ENCODE results near the gene NKD1.

The NKD1 gene

DNA sequence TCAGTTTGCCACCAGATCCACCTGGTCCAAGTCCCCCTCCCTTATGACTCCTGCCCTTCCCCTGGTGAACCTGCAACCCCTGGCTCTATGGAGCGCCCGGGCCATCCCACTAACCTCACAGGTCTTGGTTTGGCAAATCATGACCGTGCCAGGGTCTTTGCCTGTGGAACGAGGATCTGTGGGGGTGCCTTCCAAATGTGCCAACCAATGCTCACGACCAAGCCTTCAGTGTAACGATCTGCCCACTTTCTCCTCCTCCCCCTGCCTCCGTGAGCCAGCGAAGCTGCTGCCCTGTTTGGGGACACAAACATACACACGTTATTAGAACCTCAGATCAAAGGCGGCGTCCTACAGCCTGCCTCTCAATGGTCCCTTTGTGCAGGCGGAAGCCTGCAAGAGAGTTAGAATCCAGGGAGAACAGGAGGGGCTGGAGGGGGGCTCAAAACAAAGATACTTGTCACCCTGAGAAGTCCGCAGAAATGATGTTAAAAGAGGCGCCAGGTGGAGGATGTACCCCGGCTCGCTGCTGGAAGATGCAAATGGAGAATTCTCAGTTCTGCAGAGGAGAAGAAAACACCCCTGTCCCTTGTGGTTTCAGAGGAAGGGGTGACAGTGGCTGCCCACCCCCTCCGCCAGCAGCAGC lies 9.0 kb upstream of the NKD1 start:
- DNase-seq, result no peak

- peak; percentile 17 for DNase-seq
These were observed 8.1 kb upstream of the NKD1 start for GRCh38 chr16:50539822-50540710.

- no peak for DNase-seq
These were observed 7.5 kb upstream of the NKD1 start for GRCh38 chr16:50540711-50541007.

GRCh38 chr16:50542703-50543102 lies 5.5 kb upstream of the NKD1 start:
- no peak for DNase-seq

GRCh38 chr16:50546125-50546524 lies 2.1 kb upstream of the NKD1 start:
- no peak for DNase-seq

DNA sequence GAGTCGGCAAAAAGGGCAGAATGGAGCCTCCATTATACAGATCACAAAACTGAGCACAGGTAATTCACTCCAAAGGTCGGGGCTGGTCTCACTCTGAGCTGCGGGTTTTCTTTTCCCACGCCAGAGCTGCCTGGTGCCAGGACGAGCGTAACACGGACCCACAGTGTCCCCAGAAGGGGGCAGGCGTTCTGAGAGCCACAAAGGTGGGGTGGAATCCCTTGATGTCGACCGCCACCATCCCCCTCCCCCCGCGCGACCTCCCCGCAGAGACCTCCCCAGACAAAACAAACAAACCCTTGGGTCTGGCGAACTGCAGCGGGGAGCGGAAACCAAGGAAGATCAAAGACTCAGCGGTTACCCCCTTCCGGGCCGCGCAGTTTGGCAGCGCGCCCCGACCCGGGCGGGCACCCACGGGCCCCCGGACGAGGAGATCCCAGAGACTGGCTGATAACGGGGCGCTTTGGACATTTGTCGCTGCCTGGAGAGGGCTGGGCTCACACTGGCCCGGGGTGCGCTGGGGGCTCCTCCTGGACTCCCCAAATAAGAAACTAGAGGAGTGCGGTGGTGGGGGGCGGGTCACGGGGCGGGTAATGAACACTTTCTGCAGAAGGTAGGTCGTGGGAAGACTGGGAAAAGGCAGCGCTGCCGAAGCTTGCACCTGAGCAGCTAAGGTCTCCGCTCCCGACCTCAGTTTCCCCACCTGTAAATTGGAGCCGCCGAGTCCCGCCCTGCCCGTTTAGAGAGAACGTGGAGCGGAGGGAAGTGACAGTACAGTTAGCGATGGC lies 664 bp upstream of the NKD1 start:
- DNase-seq, result peak; percentile 70

DNA sequence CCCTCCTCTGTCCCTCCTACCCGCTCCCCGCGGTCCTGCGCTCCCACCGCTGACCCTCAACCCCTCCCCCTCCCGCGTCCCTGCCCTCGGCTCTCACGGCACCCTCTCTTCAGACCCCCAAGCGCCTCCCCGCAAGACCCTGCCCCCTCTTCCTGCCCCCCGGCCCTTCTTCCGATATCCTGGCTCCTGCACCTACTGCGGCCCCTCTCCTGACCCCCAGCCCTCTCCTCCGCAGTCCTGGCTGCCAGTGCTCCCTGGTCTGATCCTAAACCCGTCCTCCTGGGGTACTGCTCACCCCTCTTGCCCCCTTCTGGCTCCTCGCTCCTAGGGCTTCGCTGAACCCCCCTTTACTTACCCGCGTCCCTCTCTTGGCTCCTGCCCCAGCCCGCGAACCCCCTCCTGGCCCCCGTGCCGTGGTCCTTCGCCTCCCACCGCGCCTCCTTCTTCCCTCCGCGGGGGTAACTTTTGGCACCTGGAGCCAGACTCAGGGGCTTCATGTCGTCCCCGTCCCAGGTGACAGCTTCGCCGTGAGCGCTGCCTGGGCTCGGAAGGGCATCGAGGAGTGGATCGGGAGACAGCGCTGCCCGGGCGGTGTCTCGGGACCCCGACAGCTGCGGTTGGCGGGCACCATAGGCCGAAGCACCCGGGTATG lies 839 bp downstream of the NKD1 start:
- no peak for DNase-seq

DNA sequence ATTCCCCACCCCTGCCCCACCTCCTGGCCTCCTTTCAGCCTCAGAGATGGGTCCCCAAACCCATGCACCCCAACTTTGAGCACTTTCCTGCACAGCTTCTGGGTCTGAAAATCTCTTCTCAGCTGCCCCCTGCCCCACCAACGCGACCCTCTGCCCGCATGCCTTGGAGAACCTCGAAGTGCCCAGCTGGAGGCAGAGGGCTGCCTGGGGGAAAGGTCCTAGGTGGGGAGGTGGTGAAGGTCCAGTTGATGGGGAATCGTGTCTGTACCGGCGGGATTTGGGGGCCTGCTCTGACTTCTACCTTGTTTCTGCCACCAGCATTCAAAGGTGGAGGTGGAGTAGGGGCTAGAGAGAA lies 1.3 kb downstream of the NKD1 start:
- DNase-seq, result no peak

DNA sequence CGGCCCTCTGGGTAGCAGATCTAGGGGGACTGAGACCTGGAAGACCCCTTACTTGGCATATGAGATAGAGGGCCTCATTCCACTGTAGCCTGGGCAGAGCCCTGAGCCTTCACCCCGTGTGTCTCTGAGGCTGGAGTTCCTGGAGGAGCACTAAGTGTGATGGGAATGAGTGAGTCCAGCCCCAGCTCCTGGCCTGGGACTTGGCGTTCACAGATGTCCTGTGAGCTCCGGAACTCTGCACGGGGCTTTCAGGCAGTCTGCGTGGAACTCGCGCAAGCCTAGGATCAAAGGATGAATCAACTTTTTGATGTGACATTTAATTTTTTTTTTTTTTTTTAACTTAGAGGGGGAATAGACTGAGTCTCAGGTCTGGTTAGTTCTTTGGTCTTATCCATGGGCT lies 1.8 kb downstream of the NKD1 start:
- DNase-seq, result no peak

GRCh38 chr16:50550866-50551641 lies 2.9 kb downstream of the NKD1 start:
- no peak for DNase-seq

DNA sequence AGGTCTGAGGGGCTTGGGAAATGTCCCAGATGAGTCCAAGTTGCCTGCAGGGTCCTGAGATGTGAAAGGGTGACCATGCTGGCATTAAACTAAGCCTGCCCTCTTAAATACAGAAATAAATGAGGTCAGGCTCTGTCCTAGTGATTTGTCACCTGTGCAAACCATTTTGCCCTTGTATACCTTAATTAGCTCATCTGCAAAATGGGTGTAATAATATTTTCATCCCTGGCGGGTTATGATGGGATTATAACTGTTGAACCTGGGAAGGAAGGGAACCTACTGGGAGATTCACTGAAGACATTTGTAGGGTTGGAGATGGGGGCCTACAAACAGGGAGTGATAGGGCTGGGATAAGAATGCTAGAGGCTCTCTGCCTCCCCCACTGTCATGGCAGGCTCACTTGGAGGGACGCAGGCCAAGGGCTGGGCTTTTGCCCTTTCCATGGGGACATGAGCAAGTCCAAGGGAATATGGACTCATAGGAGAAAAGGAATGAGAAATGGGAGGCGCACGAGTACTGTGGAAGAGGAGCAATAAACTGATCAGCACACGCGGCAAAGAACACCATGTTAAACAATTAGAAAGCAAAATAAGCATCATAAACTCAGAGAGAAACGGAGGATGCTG lies 4.4 kb downstream of the NKD1 start:
- no peak for DNase-seq

DNA sequence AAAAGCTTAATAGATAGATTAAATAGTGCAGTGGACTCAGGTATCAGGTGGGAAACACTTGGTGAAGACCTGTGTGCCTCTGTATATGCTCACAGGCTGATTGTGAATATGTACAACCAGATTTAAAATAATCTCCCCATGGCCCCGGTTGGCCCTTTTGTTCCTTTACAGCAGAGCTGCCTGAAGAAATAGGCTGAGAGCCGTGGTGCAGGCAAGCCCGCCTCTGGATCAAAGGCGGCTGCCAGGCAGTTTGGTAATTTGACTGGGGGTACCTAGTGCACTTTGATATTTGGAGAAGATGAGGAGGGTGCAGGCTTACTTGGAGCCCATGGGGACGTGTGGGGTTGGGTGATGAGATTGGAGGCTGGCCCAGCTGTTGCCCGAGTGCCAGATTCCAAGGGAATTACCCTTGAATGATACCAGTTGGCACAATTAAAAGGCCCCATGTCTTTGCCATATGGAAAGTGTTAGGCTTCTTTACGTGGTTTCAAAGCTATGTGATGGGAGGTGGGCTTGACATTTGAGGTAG lies 5.0 kb downstream of the NKD1 start:
- DNase-seq, result no peak

GRCh38 chr16:50553731-50554360 lies 5.7 kb downstream of the NKD1 start:
- DNase-seq, result no peak

GRCh38 chr16:50555269-50555875 lies 7.2 kb downstream of the NKD1 start:
- no peak for DNase-seq

DNA sequence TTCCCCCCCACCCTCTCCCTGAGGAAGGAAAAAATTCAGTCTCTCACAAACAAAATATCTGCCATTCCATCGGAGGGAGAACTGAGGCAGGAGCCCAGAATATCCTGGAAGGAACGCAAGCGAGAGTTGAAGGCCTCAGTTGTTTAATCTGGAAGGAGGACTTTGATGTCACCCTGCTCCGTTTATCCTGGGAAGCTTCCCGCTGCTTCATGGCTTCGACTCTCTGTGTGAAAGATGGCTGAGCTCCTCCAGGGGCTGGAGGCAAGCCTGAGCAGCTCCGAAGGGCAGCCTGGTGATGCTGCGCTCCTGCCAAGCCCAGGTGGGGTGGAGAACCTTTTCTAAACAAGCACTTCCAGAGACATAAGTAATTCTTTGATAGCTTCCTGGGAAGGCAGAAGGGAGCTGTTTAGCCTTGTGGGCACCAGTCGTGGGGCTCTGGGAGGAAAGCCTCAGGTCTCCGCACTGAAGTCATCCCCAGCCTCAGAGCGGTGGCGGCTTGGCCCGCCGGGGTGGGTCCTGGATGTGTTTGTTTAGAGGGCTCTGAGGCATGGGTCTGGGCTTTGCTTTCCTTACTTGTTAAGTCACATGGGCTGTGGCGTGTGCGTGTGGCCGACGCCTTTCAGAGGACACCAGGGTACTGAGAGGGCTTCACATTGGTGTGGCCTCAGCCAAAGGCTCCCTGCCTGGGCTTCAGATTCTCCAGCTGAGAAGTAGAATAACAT lies 7.9 kb downstream of the NKD1 start:
- no peak for DNase-seq

DNA sequence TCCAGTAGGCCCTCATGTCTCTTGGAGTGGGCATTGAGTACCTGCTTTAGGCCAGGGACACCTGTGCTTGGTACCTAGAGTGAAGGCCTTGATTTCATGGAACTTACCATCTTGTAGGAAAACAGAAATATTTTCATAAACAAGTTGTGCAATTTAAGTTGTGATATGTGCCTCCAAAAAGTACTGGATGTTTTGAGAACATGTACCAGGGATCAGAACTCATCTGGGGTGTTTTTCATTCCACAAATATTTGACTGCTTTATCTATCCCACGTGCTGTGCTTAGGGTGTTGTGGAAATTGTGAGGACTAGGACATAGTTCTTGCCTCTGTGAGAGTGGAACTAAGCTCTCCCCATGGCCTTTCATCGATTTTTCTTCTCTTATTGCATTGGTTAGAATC lies 8.8 kb downstream of the NKD1 start:
- no peak for DNase-seq

DNA sequence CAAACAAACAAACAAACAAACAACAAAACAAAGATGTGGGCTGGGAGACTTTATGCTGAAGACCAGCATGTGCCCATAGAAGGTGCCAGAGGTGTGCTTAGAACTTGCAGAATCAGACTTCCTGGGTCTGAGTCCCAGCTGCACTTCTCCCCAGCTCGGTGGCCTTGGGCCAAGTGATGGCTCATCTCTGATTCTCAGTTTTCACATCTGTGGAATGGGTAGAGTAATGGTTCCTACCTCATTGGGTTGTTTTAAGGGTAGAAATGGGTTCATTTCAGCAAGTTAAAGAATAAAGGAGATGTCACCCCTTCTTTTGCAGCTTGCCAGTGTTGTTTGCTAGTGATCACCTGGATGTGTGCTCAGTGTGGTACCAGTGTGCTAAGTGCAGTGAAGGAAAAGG lies 10.7 kb downstream of the NKD1 start:
- no peak for DNase-seq

- DNase-seq, result no peak
These were observed 11.1 kb downstream of the NKD1 start for GRCh38 chr16:50559342-50559741.

DNA sequence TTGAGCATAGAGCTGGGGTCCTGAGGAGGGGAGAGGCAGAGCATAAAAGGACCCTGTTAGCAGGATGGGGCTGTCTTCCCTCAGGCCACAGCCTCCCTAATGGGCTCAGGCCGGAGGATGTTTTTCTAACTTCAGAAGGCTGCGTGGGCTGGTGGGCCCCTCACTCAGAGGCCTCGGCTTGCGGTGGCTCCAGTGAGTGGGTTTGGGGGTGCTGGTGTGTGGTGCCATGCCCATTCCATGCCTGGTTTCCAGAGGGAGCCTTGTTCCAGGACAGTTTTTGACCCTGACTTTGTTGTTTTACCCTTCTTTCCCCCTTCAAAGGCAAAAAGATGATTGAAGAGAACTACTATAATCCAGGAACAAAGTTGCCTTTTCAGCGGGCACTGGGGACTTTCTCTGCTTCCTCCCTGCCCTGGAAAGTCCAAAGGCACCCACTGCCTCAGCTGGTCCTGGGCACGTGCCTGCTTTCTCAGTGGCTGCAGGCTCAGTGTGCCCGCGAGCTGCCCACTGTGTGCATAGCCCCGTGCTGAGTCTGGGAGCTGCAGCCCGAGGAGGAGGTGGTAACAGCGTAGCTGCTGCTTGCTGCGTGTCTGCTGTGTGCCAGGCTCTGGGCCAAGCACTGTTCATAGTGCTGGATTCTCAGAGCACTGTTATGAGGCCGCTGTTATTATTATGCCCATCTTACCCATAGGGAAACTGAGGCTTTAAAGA lies 11.8 kb downstream of the NKD1 start:
- no peak for DNase-seq

Data from NCI-H510A treated with DMSO at 0.1 percent for 48 hours (cell line).